Left ventricle myocardium inferior (tissue), 1 donor: ENCODE results near the gene CGB5. TPM values are rescaled to one million over a fixed set of nuclear protein-coding genes. Genes with fewer than 3 reads are reported as not detected.

ENCODE experiments used
- DNase-seq: peaks from one replicate; pipeline ENCODE4 v3.0.0-alpha.2; 2020
- H3K27ac ChIP-seq: fragments of 200-600 bp; replicated peaks from 2 replicates; pipeline ENCODE4 v1.8.0; 2021
- H3K27me3 ChIP-seq: fragments of 200-600 bp; 2 replicates; pipeline ENCODE4 v1.8.0; 2021; ENCODE audit warnings: low read depth
- H3K36me3 ChIP-seq: fragments of 200-600 bp; 2 replicates; pipeline ENCODE4 v1.8.0; 2021
- H3K4me1 ChIP-seq: fragments of 200-600 bp; 2 replicates; pipeline ENCODE4 v1.8.0; 2021
- H3K4me3 ChIP-seq: fragments of 200-600 bp; 2 replicates; pipeline ENCODE4 v1.8.0; 2021; ENCODE audit warnings: mild to moderate bottlenecking, moderate library complexity
- H3K9me3 ChIP-seq: fragments of 200-600 bp; replicated peaks from 2 replicates; pipeline ENCODE4 v1.8.0; 2021
- intact Hi-C: fragments of 100-400 bp; cut with micrococcal nuclease; formaldehyde crosslinking; loops from one replicate; pipeline ENCODE4 v1.11.0; 2022
- total RNA-seq: library from RNA; stranded (reverse); fragmentation: NEBNext Ultra II Directional; extraction: Animal tissue kit (Norgen Biotek cat#: 25700); gene quantifications from one replicate; pipeline ENCODE4 v1.2.1, GENCODE V29; 2021
- TF ChIP-seq, protein P1 (sequence below): fragments of 200-600 bp; IDR thresholded peaks from 2 replicates; pipeline ENCODE4 v1.8.0; 2021; ENCODE audit warnings: antibody characterized with exemption, mild to moderate bottlenecking, borderline replicate concordance
- donor health status: DM: no; HTN: yes; CAD: no; lungs with severe emphysema.

Gene CGB5
- total RNA-seq, 1 donor from 2014 or later = not detected

DNA sequence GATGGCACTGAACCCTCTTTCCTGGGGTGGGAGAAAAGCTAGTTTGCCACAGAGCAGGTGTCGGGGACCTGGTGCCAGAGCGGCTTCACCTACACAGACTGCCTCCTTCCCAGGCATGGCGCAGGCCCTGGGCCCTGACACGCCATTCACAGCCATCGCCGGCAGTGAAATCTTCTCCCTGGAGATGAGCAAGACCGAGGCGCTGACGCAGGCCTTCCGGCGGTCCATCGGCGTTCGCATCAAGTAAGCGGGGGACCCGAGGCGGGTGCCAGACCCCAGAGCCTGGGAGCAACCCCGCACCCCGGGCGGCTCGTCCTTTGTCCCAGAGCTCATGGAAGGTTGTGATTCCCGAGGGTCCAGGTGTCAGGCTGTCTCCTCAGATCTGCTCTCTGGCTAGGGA is 36.7 kb upstream of the CGB5 start:
- Histone ChIP-seq H3K27me3 (no peaks in the 10 kb centered on the region), H3K36me3 (peaks cover 96% of the 10 kb centered on the region), H3K9me3 (no peaks in the 10 kb centered on the region), H3K4me3 (no peak overlapping the region), H3K27ac (no peak overlapping the region), H3K4me1 (no peaks in the 10 kb centered on the region)
- intact Hi-C loops = no loop called here
- no peak for DNase-seq
- TF ChIP-seq, protein P1, sequence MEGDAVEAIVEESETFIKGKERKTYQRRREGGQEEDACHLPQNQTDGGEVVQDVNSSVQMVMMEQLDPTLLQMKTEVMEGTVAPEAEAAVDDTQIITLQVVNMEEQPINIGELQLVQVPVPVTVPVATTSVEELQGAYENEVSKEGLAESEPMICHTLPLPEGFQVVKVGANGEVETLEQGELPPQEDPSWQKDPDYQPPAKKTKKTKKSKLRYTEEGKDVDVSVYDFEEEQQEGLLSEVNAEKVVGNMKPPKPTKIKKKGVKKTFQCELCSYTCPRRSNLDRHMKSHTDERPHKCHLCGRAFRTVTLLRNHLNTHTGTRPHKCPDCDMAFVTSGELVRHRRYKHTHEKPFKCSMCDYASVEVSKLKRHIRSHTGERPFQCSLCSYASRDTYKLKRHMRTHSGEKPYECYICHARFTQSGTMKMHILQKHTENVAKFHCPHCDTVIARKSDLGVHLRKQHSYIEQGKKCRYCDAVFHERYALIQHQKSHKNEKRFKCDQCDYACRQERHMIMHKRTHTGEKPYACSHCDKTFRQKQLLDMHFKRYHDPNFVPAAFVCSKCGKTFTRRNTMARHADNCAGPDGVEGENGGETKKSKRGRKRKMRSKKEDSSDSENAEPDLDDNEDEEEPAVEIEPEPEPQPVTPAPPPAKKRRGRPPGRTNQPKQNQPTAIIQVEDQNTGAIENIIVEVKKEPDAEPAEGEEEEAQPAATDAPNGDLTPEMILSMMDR = no peak

DNA sequence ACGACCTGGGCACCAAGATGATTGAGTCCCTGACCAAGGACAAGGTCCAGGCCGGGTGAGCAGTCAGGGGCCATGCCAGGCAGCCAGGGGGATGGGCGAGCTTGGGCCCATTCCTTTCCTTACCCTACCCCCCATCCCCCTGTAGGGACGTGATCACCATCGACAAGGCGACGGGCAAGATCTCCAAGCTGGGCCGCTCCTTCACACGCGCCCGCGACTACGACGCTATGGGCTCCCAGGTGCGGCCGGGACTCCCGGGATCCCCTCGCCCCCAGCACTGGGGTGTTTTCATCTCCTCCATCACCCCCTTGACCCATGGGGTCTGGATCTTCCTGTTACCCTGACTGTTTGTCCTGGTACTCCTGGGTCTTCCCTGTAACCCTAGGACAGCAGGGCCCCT is 33.8 kb upstream of the CGB5 start:
- TF ChIP-seq, protein P1 = no peak
- intact Hi-C loops = no loop called here
- no peak overlapping the region for H3K4me3 ChIP-seq
- H3K4me1 ChIP-seq = no peaks in the 10 kb centered on the region
- no peak overlapping the region for H3K27ac ChIP-seq
- peaks cover 89% of the 10 kb centered on the region for H3K36me3 ChIP-seq
- no peak for DNase-seq
- H3K9me3 ChIP-seq = no peaks in the 10 kb centered on the region
- H3K27me3 ChIP-seq = no peaks in the 10 kb centered on the region

DNA sequence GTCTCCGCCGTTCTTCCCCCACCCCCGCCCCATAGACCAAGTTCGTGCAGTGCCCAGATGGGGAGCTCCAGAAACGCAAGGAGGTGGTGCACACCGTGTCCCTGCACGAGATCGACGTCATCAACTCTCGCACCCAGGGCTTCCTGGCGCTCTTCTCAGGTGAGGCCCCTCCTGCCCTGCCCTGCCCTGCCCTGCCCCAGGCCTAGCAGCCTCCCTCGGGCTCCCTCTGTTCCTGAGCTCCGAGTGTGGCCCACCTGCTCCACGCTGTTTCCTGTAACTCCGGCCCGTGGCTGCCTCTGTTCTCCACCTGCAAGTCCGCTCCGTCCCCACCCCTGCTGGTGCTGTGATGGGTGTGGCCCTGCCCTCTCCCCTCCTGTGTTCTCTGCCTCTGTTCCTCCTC is 33.2 kb upstream of the CGB5 start:
- no peak for DNase-seq
- Histone ChIP-seq H3K27ac (no peak overlapping the region), H3K9me3 (no peaks in the 10 kb centered on the region), H3K4me3 (no peak overlapping the region), H3K4me1 (no peaks in the 10 kb centered on the region), H3K36me3 (peaks cover 89% of the 10 kb centered on the region), H3K27me3 (no peaks in the 10 kb centered on the region)
- intact Hi-C loops = no loop called here
- TF ChIP-seq, protein P1 = no peak

DNA sequence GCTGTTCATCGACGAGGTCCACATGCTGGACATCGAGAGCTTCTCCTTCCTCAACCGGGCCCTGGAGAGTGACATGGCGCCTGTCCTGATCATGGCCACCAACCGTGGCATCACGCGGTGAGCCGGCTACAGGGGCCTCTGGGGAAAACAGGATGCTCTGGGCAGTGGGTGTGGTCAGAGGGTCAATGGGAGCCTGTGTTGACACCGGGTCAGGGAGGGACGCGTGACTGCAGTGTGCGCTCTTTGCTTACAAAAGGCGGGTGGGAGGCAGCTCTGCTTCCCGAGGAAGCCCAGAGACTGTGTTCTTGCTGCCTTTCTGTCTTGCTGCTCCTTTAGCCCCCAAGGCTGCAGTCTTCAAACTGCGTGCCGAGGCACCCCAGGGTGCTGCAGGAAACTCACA is 32.5 kb upstream of the CGB5 start:
- intact Hi-C loops = no loop called here
- Histone ChIP-seq H3K27me3 (no peaks in the 10 kb centered on the region), H3K4me1 (no peaks in the 10 kb centered on the region), H3K9me3 (no peaks in the 10 kb centered on the region), H3K36me3 (peaks cover 89% of the 10 kb centered on the region), H3K4me3 (no peak overlapping the region), H3K27ac (no peak overlapping the region)
- DNase-seq = no peak
- TF ChIP-seq, protein P1 = no peak

DNA sequence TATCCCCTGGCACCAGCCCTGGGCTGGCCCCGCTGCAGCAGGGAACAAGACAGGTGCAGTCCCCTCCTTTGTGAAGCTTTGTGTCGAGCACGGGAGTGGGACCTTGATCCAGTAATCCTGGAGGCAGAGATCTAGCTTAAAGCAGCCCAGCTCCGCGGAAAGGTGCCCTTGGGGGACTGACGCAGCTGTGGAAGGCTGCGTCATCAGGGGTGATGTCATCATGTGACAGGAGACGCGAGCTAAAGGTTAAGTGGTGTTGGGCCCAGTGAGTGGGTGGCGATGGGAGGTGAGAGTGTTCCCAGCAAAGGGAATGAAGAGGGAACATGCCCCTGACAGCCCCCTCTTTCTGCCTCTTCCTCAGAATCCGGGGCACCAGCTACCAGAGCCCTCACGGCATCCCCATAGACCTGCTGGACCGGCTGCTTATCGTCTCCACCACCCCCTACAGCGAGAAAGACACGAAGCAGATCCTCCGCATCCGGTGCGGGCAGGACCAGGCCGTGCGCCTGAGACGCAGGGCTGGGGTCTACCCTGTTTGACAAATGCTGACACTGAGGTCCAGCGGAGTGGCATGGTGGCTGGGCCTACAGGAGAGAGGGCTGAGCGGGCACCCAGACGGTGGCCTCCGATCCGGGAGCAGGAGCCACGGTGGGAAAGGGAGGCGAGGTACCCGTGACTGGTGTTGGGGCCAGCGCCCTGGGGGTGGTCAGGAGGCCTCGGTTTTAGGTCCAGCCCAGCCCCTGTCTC is 29.4 kb upstream of the CGB5 start:
- TF ChIP-seq, protein P1 = no peak
- intact Hi-C loops = no loop called here
- peaks cover 23% of the 10 kb centered on the region for H3K27me3 ChIP-seq
- no peaks in the 10 kb centered on the region for H3K9me3 ChIP-seq
- no peak for DNase-seq
- H3K4me3 ChIP-seq = no peak overlapping the region
- peaks cover 22% of the 10 kb centered on the region for H3K4me1 ChIP-seq
- H3K36me3 ChIP-seq = peaks cover 62% of the 10 kb centered on the region
- no peak overlapping the region for H3K27ac ChIP-seq
